Vagina (tissue), 2 donors: ENCODE data around the gene CUL5.

Source experiments
- CTCF ChIP-seq, 3 experiments: fragments of 450-650 bp in 2 of 3; fragments of 200-600 bp in 1 of 3; sonication (generic) in 1 of 3; IDR thresholded peaks; one replicate each; pipeline ENCODE4 v1.5.1; 2017 to 2019; ENCODE audit warnings: antibody characterized with exemption in 3 of 3, mild to moderate bottlenecking in 2 of 3, moderate library complexity in 2 of 3
- POLR2AphosphoS5 ChIP-seq, 2 donors: sonication (generic); formaldehyde crosslinking; IDR thresholded peaks; one replicate each; pipeline ENCODE4 v1.9.0; 2017; ENCODE audit warnings: antibody characterized with exemption in 2 of 2, mild to moderate bottlenecking in 2 of 2, low read depth in 1 of 2; ENCODE audit not compliant: insufficient read depth in 1 of 2

DNA sequence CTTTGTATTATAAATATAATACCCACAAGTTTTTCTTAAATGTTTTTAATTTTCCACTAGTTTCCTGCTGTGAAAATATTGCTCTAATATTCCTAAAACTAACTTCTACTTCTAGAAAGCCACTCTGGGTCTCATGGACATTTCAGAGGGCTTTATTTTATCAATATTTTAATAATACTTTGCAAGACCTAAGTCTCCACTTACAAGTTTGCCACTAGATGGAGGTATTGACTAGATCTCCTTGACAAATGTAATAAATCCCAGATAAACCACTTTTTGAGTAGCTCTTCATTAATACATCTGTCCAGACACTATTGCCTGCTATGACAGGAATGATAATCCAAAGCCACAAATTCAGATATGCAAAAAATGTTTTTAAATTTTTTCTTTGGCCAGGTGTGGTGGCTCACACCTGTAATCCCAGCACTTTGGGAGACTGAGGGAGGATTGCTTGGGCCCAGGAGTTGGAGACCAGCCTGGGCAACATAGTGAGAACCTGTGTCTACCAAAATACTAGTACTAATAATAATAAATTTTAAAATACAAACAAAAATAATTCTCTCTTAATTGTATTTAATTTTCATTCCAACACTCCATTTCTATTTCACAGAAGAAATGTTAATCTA, 109.2 kb downstream of the CUL5 start:
- TF ChIP-seq CTCF (IDR thresholded peaks at IDR 0.05) (peak in 2 of 3 experiments; percentile 12 to 22), POLR2AphosphoS5 (IDR thresholded peaks at IDR 0.05; ENCODE audit: insufficient read depth in 1 of 2, low read depth in 1 of 2) (no peak)
